Mesenchymal stem cell (in vitro differentiated cells and primary cell): ENCODE measurements around the gene EFR3B.

Source experiments
- DNase-seq: peaks from one replicate; pipeline ENCODE4 v3.0.0-alpha.2; 2013
- H2AFZ ChIP-seq: one replicate; pipeline ENCODE4 v1.6.1; 2013; ENCODE audit warnings: low read depth, mild to moderate bottlenecking, control low read depth, inconsistent platforms, low read length, moderate library complexity
- H2AK5ac ChIP-seq: 2 replicates; pipeline ENCODE4 v1.6.1; 2013; ENCODE audit warnings: low read length, moderate library complexity, mild to moderate bottlenecking, inconsistent platforms; ENCODE audit not compliant: severe bottlenecking
- H2BK120ac ChIP-seq: one replicate; pipeline ENCODE4 v1.6.1; 2013; ENCODE audit warnings: low read depth, mild to moderate bottlenecking, inconsistent platforms, low read length, moderate library complexity
- H2BK12ac ChIP-seq, 2 experiments: one replicate each; pipeline ENCODE4 v1.6.1; 2013; ENCODE audit warnings: inconsistent platforms in 2 of 2, low read length in 2 of 2, mild to moderate bottlenecking in 2 of 2, moderate library complexity in 2 of 2, control low read depth in 1 of 2
- H2BK15ac ChIP-seq: one replicate; pipeline ENCODE4 v1.6.1; 2013; ENCODE audit warnings: mild to moderate bottlenecking, low read depth, inconsistent platforms; ENCODE audit not compliant: poor library complexity, severe bottlenecking
- H2BK5ac ChIP-seq: 2 replicates; pipeline ENCODE4 v1.6.1; 2013; ENCODE audit warnings: low read depth, mild to moderate bottlenecking, low read length, control low read depth, inconsistent platforms; ENCODE audit not compliant: poor library complexity, severe bottlenecking
- H3K14ac ChIP-seq, 2 experiments: one replicate each; pipeline ENCODE4 v1.6.1; 2013; ENCODE audit warnings: inconsistent platforms in 2 of 2, low read length in 2 of 2, control low read depth in 1 of 2, mild to moderate bottlenecking in 1 of 2, moderate library complexity in 1 of 2
- H3K18ac ChIP-seq, 2 experiments: one replicate each; pipeline ENCODE4 v1.6.1; 2013; ENCODE audit warnings: inconsistent platforms in 2 of 2, low read length in 2 of 2, control low read depth in 1 of 2, low read depth in 1 of 2, mild to moderate bottlenecking in 1 of 2
- H3K23ac ChIP-seq, 2 experiments: one replicate each; pipeline ENCODE4 v1.6.1; 2013; ENCODE audit warnings: inconsistent platforms in 2 of 2, low read length in 2 of 2, mild to moderate bottlenecking in 2 of 2, moderate library complexity in 2 of 2, control low read depth in 1 of 2
- H3K27ac ChIP-seq: 2 replicates; pipeline ENCODE4 v1.5.1; 2013; ENCODE audit warnings: mild to moderate bottlenecking, moderate library complexity, low read length, control low read depth, inconsistent platforms; ENCODE audit not compliant: poor library complexity, severe bottlenecking
- H3K27me3 ChIP-seq, 2 experiments: 2 replicates each; pipeline versions ENCODE4 v1.6.1 to v1.7.0; 2013; ENCODE audit warnings: low read length in 2 of 2, mild to moderate bottlenecking in 2 of 2, moderate library complexity in 2 of 2, control low read depth in 1 of 2, inconsistent platforms in 1 of 2; ENCODE audit not compliant: control insufficient read depth in 1 of 2, insufficient read depth in 1 of 2
- H3K36me3 ChIP-seq, 2 experiments: 2 replicates each; pipeline versions ENCODE4 v1.6.1 to v1.7.0; 2013; ENCODE audit warnings: low read length in 2 of 2, control low read depth in 1 of 2, inconsistent platforms in 1 of 2, low read depth in 1 of 2, mild to moderate bottlenecking in 1 of 2; ENCODE audit not compliant: insufficient read depth in 2 of 2, control insufficient read depth in 1 of 2
- H3K4ac ChIP-seq, 2 experiments: one replicate each; pipeline ENCODE4 v1.6.1; 2013; ENCODE audit warnings: inconsistent platforms in 2 of 2, low read length in 2 of 2, mild to moderate bottlenecking in 2 of 2, moderate library complexity in 2 of 2, control low read depth in 1 of 2, low read depth in 1 of 2
- H3K4me1 ChIP-seq: 2 replicates; pipeline ENCODE4 v1.6.1; 2013; ENCODE audit warnings: low read depth, low read length, control low read depth; ENCODE audit not compliant: control insufficient read depth, insufficient read depth
- H3K4me2 ChIP-seq: 2 replicates; pipeline ENCODE4 v1.6.1; 2013; ENCODE audit warnings: low read length, mild to moderate bottlenecking, inconsistent platforms; ENCODE audit not compliant: poor library complexity, severe bottlenecking
- H3K4me3 ChIP-seq, 2 experiments: 2 replicates each; pipeline versions ENCODE4 v1.5.1 to v1.7.0; 2013; ENCODE audit warnings: low read length in 2 of 2, mild to moderate bottlenecking in 2 of 2, control low read depth in 1 of 2, low read depth in 1 of 2; ENCODE audit not compliant: insufficient read depth in 1 of 2
- H3K79me1 ChIP-seq: replicated peaks from 2 replicates; pipeline ENCODE4 v1.6.1; 2013; ENCODE audit warnings: mild to moderate bottlenecking, control low read depth, low read length, inconsistent platforms; ENCODE audit not compliant: poor library complexity, severe bottlenecking
- H3K9ac ChIP-seq: 2 replicates; pipeline ENCODE4 v1.7.0; 2013; ENCODE audit warnings: mild to moderate bottlenecking, low read length, moderate library complexity
- H3K9me3 ChIP-seq: 2 replicates; pipeline ENCODE4 v1.7.0; 2013; ENCODE audit warnings: mild to moderate bottlenecking, low read length; ENCODE audit not compliant: control insufficient read depth
- H4K8ac ChIP-seq: one replicate; pipeline ENCODE4 v1.6.1; 2013; ENCODE audit warnings: inconsistent platforms, mild to moderate bottlenecking, low read length, moderate library complexity
- H4K91ac ChIP-seq: one replicate; pipeline ENCODE4 v1.6.1; 2013; ENCODE audit warnings: mild to moderate bottlenecking, low read length, inconsistent platforms
- WGBS: methylation state at CpG from one replicate; pipeline ENCODE4 v1.1.7; 2013; ENCODE audit warnings: mixed read lengths; 5-methylcytosine and 5-hydroxymethylcytosine counted together

Gene EFR3B

GRCh38 chr2:25074826-25075225, 33.0 kb downstream of the EFR3B start:
- Histone ChIP-seq H3K27ac (no peak overlapping the region), H2BK15ac (no peak overlapping the region), H2BK120ac (no peak overlapping the region), H3K14ac (no peak overlapping the region), H3K23ac (no peak overlapping the region), H3K27me3 (peaks cover 7 to 26% of the 10 kb centered on the region in 2 experiments), H3K18ac (no peak overlapping the region), H3K9me3 (no peaks in the 10 kb centered on the region), H3K4me1 (peaks cover 10% of the 10 kb centered on the region), H3K9ac (no peak overlapping the region), H3K36me3 (no peaks in the 10 kb centered on the region), H4K8ac (no peak overlapping the region), H4K91ac (no peak overlapping the region), H2BK12ac (no peak overlapping the region), H2AK5ac (no peak overlapping the region), H2AFZ (no peak overlapping the region), H3K4ac (no peak overlapping the region), H3K4me3 (no peak overlapping the region), H3K4me2 (no peak overlapping the region), H3K79me1 (no peaks in the 10 kb centered on the region), H2BK5ac (no peak overlapping the region)
- no peak for DNase-seq
- WGBS = 97% methylated on average over 3 of the region's 3 CpGs

- Histone ChIP-seq H3K9me3 (no peaks in the 10 kb centered on the region), H4K8ac (no peak overlapping the region), H3K27ac (no peak overlapping the region), H2BK15ac (no peak overlapping the region), H3K4me1 (peaks cover 10% of the 10 kb centered on the region), H3K4me2 (no peak overlapping the region), H2AK5ac (no peak overlapping the region), H3K4ac (no peak overlapping the region), H3K4me3 (no peak overlapping the region), H3K23ac (no peak overlapping the region), H3K18ac (no peak overlapping the region), H3K9ac (peak overlapping the region; percentile 32), H2BK120ac (no peak overlapping the region), H2BK12ac (no peak overlapping the region), H3K79me1 (no peaks in the 10 kb centered on the region), H3K14ac (no peak overlapping the region), H2AFZ (no peak overlapping the region), H3K36me3 (no peaks in the 10 kb centered on the region), H3K27me3 (peaks cover 7 to 33% of the 10 kb centered on the region in 2 experiments), H2BK5ac (no peak overlapping the region), H4K91ac (no peak overlapping the region)
- DNase-seq = peak; percentile 14
- WGBS = 30% methylated on average over 5 of the region's 5 CpGs
Measured at GRCh38 chr2:25076749-25077148, 34.9 kb downstream of the EFR3B start.

GRCh38 chr2:25077789-25078169, 35.9 kb downstream of the EFR3B start:
- H3K27ac ChIP-seq = no peak overlapping the region
- H3K36me3 ChIP-seq = no peaks in the 10 kb centered on the region
- H3K14ac ChIP-seq = no peak overlapping the region
- no peaks in the 10 kb centered on the region for H3K9me3 ChIP-seq
- H3K4me3 ChIP-seq = no peak overlapping the region
- H3K79me1 ChIP-seq = no peaks in the 10 kb centered on the region
- no peak overlapping the region for H3K4ac ChIP-seq
- peaks cover 10% of the 10 kb centered on the region for H3K4me1 ChIP-seq
- no peak overlapping the region for H2BK12ac ChIP-seq
- H3K23ac ChIP-seq = no peak overlapping the region
- H3K4me2 ChIP-seq = no peak overlapping the region
- no peak overlapping the region for H2BK120ac ChIP-seq
- H3K18ac ChIP-seq = peak overlapping the region in 1 of 2 experiments; percentile 21
- no peak overlapping the region for H2AK5ac ChIP-seq
- peaks cover 8 to 37% of the 10 kb centered on the region in 2 experiments for H3K27me3 ChIP-seq
- no peak overlapping the region for H4K91ac ChIP-seq
- DNase-seq = no peak
- no peak overlapping the region for H3K9ac ChIP-seq
- no peak overlapping the region for H2BK5ac ChIP-seq
- 35% methylated on average over 1 of the region's 2 CpGs for WGBS
- H4K8ac ChIP-seq = no peak overlapping the region
- no peak overlapping the region for H2AFZ ChIP-seq
- H2BK15ac ChIP-seq = no peak overlapping the region

GRCh38 chr2:25078170-25079049, 36.5 kb downstream of the EFR3B start:
- H4K8ac ChIP-seq = no peak overlapping the region
- no peaks in the 10 kb centered on the region for H3K79me1 ChIP-seq
- H3K36me3 ChIP-seq = no peaks in the 10 kb centered on the region
- DNase-seq = peak; percentile 78
- WGBS = 48% methylated on average over 15 of the region's 16 CpGs
- peak overlapping the region in 1 of 2 experiments; percentile 51 for H2BK12ac ChIP-seq
- no peak overlapping the region for H4K91ac ChIP-seq
- H2BK120ac ChIP-seq = no peak overlapping the region
- peaks cover 10% of the 10 kb centered on the region for H3K4me1 ChIP-seq
- no peak overlapping the region for H2BK5ac ChIP-seq
- peaks cover 8 to 40% of the 10 kb centered on the region in 2 experiments for H3K27me3 ChIP-seq
- H3K4ac ChIP-seq = no peak overlapping the region
- no peak overlapping the region for H3K4me3 ChIP-seq
- no peak overlapping the region for H3K23ac ChIP-seq
- peak overlapping the region in 1 of 2 experiments; percentile 37 for H3K18ac ChIP-seq
- H3K4me2 ChIP-seq = peak overlapping the region; percentile 46
- H3K14ac ChIP-seq = peak overlapping the region in 1 of 2 experiments; percentile 53
- peak overlapping the region; percentile 17 for H3K27ac ChIP-seq
- H3K9me3 ChIP-seq = no peaks in the 10 kb centered on the region
- H2AFZ ChIP-seq = no peak overlapping the region
- H2BK15ac ChIP-seq = no peak overlapping the region
- H3K9ac ChIP-seq = no peak overlapping the region
- no peak overlapping the region for H2AK5ac ChIP-seq
